NCI-H2107 treated with DMSO at 0.1 percent for 48 hours (cell line): ENCODE measurements around the gene MAP3K20.
"Not testable (repeated sequence)": the region's sequence is repeated elsewhere in the genome, so short reads cannot be mapped to it uniquely, and the experiment has no call there.

Experiments
- DNase-seq: peaks from one replicate; lab custom pipeline; 2025; ENCODE audit not compliant: unreplicated experiment; lab: John Stamatoyannopoulos, UW

The MAP3K20 gene

DNA sequence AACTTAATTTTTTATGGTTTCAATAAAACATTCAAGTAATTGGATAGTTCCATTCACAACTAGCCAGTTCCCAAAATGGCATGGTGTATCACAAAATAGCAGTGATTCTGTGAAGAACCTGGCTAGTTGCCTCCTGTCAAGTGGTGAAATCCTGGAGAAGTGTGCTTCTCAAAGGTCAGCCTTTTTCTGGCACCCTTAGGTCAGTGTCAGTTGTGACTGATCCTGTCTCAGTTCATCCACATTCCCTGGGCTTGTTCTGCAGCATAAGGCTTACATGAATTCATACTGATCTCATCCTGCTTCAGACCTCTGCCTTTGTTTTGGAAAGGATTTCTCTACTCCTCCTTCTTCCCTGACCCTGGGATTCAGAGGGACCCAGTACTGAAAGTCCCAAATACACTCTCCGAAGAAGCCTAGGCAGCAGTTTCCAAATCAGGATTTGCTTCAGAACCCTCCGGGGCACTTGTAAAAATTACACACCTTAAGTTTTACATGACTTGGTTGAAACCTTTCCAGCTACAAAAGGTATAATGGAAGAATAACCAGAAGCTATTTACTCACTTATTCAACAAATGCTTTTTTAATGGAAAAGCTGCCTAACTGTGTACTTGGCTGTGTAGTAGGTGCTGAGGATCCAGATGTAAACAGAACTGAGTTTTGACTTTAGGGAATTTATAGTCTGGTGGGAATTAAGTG lies 11.0 kb downstream of the MAP3K20 start:
- DNase-seq = no peak

DNA sequence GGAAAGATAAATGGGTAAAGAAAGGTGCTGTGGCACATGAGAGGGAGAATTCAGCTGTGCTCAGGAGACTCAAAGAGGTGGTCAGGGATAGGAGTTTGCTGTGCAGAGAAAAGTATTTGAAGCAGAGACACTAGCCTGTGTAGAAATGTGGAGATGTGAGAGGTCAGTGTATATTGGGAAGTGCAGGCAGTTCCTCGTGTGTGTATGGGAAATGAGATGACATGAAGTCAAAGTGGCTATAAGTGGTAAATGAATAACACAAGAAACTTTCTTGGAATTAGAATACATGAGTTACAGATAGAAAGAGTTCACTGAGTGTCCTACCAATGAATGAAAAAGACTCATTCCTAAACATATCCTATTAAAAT lies 11.6 kb downstream of the MAP3K20 start:
- DNase-seq = no peak

DNA sequence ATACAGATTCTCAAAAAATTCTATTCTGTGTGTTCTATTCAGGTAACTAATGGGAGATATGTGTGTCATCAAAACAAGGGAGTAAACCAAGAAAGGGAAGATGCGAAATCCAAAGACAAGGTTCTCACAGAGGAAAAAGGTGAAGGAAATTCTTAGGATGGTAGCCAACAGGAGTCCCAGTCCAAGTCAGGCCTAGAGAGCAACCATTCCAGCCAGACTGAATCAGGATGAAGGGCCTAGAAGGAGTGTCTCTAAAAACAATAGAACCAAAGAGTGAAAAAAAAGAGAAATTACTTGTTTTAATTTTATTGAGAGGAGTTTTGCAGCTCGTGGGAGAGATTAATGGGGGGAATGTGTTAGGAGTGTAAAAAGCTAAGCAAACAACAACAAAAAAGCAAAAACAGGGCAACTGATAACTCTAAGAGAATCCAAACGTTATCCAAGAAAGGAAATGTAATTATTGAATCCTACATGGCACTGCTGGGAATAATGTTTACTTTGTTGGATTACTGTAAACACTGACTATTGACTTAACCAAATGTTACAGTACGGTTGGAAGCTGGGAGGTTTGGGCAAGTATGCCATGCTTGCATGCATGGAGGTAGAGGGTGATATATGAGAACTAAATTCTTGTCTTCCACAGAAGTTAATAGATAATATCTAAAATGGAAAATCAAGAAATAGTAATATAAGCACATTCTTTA lies 12.3 kb downstream of the MAP3K20 start:
- DNase-seq = no peak

DNA sequence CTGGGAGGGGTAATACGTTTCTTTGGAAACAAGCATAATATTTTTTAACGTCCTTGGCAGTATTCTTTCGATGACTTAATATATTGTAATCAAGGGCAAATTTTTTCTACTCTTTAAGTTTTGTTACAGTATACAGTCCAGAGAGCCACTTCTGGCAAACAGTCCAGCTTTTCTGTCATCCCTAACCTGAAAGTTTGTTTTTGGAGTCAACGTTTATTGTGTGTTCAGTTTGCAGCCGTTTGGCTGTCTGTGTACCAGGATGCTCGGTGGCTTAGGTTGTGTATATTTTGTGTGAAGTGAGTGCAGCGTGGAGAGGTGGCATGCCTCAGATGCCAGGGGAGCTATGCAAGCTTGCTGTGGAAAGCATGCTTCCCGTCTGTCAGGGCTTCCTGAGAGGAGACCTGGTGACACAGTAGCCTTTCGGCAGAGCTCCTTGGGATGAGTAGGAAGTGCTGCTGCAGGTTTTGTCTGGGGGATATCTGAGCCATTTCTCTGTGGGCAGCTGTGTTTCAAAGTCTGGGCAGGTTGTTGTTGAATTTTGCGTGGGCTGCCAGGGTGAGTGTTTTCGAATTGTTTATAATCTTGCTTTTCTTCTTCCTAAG lies 14.7 kb downstream of the MAP3K20 start:
- no peak for DNase-seq

DNA sequence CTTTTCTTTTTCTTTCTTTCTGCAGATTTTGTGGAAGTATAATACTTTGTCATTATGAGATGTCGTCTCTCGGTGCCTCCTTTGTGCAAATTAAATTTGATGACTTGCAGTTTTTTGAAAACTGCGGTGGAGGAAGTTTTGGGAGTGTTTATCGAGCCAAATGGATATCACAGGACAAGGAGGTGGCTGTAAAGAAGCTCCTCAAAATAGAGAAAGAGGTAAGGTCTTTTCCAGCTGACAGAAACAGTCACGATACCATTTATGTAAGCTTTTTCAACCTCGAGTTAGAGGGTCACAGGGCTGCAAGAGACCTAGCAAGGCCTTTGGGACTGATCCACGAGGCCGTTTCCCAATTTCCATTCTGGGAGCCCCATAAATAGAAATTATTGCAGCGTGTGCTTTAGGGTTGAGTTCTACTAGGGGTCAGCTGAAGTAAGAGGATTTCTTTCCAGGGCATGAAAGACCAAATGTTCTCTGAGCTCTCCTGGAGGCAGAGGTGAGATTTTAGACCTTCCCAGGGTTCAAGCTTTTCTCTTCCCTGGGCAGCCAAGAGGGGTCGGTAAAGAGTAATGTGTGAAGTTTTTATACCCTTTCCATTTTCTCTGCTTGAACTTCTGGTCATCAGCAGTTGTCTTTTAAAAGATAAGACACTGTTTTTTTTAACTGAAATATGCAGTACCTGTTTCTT lies 15.5 kb downstream of the MAP3K20 start:
- no peak for DNase-seq

DNA sequence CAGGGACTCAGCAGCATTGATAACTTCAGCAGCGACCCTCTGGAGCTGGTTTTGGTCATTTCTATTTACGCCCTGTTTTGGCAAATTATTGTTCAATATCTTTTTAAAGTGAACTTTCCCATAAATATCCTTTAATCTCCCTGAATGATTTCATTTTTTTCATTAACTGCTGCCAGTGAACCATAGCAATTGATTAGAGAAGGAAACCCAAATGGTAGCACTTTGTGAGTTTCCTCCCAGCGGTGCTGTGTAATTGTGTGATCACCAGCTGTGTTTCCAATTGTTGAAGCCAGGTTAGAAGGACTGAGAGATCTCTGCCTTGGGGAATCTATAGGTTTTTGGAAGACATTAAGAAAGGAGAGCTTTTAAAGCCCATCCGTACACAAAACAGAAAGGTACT lies 16.3 kb downstream of the MAP3K20 start:
- DNase-seq = no peak

DNA sequence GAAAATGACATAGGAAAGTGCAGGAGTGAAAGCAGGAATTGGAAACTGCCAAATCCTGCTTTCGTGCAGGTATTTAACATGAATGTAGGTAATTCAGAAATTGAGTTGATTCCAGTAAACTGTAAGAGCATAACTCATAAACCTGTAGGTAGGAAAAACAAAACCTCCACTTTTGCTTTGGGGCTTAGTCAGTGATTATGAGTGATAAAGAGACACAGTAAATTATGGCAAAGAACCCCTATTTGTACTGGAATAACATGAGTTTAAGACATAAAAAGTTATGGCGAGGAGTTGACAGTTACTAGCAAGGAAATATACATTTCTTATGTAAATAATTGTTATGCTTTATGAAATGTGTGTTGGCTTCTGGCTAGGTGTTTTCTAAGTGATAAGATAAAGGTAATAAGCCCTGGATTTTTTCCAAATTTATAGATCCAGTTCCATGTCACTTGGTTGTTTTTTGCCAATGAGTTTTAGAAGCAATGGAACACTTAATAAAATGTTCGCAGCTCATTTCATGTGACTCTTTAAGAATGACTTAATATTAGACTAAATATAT lies 17.3 kb downstream of the MAP3K20 start:
- DNase-seq = no peak

DNA sequence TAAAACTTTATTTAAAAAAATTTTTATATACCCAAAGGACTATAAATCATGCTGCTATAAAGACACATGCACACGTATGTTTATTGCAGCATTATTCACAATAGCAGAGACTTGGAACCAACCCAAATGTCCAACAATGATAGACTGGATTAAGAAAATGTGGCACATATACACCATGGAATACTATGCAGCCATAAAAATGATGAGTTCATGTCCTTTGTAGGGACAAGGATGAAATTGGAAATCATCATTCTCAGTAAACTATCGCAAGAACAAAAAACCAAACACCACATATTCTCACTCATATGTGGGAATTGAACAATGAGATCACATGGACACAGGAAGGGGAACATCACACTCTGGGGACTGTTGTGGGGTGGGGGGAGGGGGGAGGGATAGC lies 18.0 kb downstream of the MAP3K20 start:
- not testable (repeated sequence) for DNase-seq

DNA sequence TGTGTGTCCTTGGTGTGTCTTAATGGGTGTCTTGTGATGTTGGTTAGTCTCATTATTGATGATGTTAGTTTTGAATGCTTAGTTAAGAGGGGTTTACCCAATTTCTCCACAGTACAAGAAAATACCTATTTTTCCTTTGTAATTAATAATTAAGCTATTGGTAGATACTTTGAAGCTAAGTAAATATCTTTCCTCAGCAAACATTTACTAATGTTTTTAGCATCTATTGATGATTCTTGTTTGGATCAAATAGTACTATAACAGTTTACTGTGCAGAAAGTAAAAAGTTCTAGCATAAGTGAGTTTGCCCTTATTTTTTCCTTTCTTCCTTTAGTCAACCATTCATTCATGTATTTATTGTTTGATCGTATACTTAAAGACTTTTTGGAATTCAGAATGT lies 19.1 kb downstream of the MAP3K20 start:
- DNase-seq = no peak

DNA sequence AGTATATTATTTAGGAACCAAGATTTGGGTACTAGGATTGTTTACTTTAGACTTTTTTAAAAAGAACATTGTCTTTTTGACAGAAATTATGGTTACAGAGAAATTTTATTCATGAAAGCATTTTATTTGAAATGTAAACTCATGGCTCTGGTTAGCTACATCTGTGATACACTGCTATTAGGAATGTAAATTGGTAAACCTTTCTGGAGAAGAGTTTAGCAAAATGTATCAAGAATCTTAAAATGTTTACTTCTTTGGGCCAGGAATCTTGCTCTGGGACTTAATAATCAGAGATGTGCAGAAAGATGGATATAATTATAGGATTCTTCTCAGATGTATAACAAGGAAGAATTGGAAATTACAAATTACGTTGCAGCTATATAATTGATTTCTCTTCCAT lies 19.7 kb downstream of the MAP3K20 start:
- no peak for DNase-seq

DNA sequence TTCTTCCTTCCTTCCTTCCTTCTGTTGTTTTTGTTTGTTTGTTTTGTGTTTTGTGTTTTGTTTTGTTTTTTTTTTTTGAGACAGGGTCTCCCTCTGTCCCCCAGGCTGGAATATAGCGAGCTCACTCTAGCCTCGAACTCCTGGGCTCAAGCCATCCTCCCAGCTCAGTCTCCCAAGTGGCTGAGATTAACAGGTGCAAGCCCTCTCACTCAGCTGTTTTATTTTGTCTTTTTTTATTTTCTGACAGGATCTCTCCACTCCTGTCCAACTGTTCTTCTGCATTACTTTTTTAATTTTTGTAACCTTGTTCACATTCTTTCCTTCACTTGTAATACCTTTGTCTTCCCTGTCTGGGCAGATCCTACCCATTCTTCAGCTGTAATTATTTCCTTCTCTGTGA lies 23.6 kb downstream of the MAP3K20 start:
- no peak for DNase-seq

DNA sequence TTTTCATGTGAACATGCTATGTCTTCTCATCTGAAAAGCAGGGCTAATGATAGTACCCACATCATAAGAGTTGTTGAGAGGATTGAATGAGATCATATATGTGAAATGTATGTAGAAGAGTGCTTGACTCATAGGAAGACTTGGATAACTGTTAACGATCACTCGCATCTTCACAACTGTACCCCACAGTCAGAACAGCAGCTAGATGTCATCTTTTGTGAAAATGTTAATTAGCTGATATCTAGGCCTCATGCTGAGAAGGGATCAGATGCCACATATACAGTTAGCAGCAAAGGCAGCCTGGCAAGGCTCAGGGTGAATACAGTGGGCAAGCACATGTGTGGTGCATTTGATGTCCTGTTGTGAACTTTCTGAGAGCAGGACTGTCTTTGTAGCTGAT lies 24.2 kb downstream of the MAP3K20 start:
- no peak for DNase-seq

DNA sequence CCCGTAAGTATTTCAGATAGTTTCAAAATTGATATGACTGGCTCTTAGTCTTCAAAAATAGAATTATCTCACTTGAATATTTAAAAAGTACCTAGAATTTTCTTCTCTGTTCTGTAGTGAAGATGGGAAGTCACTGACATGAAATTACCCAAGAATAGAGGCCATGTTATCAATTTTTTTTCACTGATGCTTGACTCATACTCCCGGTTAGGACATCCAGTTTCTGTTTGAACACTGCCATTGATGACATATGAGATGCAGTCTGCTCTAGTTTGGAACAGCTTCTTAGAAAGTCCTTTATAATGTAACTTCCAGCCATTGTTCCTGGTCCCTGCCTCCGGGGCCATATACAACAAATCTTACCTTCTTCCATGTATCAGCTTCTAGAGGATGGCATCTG lies 26.0 kb downstream of the MAP3K20 start:
- no peak for DNase-seq

DNA sequence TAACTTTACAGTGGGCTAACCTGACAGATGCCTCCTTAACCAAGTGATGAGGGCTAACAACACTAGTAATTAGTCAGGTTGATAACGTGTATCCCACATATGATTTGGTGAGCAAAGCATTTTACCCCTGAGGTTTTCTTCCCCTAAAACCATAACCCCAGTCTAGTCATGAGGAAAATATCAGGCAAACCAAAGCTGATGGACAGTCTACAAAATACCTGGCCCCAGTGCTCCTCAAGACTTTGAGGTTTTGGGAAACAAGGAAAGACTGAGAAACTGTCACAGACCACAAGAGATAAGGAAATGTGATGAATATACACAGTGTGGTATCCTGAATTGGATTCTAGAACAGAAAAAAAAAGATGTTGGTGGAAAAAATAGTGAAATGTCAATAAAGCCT lies 28.5 kb downstream of the MAP3K20 start:
- no peak for DNase-seq

DNA sequence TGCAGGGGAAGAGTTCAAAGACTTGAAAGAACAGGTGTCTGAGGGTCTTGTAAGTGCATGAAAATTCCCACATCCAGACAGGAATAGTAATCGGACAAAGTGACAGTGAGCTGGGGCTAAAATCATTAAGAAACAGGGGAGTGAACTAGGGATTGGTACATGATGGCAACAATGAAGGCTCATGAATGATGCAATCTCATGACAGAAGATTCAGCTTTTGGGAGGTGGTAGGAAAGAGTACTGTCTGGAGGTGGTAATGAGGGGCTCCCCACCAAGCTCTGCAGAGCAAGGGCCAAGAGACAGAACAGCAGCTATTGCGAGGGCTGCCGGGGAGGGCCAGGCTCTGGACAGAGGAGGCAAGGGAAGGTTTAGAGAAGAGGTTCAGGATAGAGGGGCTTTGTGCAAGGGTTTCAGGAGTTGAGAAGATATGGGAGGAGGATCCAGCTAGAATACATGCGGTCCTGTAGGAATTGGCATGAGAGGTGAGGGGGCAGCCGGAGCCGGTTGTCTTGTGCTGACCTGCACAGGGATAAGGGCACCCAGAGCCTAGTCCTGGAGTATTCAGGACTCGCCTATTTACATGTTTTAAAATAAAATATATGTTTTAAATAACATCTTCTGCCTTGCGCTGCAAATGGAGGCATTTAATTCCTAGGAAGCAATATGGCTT lies 31.4 kb downstream of the MAP3K20 start:
- DNase-seq = no peak

DNA sequence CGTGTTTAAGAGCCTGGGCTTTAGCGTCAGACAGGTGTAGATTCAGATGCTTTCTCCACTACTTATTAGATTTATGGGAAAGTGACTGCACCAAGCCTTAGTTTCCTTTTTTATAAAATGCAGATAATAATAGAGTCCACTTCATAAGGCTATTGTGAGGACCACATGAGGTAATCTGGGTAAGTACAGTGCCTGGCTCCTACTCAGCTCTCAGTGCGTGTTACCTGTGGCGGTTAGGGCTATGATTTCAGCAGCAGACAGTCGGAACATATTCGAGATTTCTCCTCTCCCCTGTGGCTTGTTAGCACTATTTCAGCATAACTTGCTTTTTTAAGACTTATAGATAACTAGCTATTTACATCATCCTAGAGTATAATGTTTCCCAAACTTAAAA lies 32.0 kb downstream of the MAP3K20 start:
- no peak for DNase-seq

DNA sequence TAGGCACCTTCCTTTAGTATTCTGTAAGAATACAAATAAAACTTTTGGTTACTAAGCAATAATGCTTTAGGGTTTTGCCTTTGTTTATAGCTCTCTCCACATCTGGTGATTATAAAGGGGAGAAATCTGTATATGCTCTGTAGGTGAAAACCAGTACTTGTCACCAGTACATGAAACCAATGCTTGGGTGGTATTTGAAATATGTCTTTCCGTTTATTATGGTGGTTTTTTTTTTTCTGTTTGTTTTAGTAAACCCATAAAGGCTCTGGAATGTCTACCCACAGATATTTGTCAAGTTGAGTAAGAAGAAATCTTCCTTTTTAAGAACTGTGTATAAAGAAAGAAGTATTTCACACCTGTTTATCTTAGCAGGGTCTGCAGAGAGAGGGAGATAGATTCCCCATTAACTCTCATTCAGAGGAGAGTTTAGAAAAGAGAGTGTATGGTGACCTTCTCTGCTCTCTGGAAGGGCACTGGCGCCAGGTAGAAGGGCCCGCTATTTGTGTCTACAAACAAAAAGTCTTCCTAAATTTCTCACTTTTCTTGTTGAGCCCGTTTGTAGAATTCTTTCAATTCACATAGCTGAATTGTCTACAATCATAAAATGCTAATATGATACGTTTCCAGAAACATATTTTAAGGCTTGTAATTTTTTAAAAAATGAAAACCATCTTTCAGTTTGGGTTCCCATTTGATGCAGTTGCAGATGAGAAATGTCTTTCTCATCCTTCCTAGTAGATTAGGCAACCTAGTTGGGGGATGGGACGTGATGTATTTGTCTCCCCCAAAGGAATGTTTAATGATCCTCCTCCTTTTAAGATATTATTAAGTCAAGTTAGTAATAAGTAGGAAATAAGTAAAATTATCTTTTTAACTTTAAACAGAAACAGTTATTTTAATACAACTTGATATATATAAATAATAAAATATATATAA lies 33.9 kb downstream of the MAP3K20 start:
- no peak for DNase-seq

DNA sequence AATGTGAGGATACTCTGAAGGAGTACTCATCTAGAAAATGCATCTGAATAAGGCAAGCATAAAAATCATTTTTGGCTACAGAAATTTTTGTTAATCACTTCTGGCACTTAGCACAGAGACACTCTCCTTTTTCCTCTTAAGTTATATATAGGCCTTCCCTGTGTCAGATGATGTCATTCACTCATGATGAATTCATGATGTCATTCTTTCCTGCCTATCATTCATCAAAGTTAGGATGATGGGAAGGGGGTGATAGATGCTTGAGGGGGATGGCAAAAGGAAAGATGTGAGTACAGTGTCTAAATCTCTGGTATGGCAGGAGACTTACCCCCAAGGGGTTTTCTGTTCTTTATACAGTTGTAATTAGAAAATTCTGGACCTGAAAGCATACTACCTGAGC lies 42.0 kb downstream of the MAP3K20 start:
- no peak for DNase-seq

DNA sequence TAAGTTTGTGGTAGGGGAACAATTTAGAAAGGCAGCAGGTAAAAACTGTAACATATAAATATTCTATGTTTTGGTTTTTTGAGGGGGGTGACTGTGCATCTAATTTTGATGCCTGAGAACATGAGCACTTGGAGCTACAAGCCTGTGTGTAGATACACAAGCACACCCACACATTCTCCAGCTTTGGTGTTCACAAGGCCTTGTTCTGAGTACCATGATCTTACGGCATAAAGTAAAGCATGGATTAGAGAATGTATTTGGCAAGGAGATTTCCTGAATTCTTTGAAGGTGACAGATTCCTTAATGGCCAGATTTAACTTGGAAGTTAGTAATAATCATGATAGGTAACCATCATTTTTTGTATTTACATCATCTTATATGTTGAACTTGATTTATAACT lies 42.7 kb downstream of the MAP3K20 start:
- no peak for DNase-seq
